NOMO-1 treated with DMSO at 0.1 percent for 48 hours (cell line): Measurements from ENCODE around the gene GSTA1.
"Not testable (repeated sequence)": the region's sequence is repeated elsewhere in the genome, so short reads cannot be mapped to it uniquely, and the experiment has no call there.

Experiments used
- DNase-seq: peaks from one replicate; lab custom pipeline; 2025; ENCODE audit not compliant: unreplicated experiment; lab: John Stamatoyannopoulos, UW

The GSTA1 gene

DNA sequence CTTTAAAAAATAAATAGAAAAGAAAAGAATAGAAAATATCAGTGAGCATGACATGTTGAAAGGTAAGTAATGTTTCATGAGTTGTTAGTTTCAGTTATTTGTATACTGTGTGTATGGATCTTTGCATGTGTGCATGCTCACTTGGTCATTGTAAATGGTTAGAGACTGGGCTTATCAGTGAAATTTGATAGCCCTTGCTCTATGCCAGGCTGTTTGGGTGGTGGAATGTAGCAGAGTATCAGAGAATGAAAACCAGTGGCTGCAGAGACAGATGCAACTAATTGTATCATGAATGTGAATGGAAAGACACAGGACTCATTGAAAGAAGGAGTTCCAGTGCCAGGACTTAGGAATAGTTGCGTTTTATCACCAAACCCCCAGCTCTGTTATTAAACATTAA, 44.5 kb downstream of the GSTA1 start:
- DNase-seq = no peak

DNA sequence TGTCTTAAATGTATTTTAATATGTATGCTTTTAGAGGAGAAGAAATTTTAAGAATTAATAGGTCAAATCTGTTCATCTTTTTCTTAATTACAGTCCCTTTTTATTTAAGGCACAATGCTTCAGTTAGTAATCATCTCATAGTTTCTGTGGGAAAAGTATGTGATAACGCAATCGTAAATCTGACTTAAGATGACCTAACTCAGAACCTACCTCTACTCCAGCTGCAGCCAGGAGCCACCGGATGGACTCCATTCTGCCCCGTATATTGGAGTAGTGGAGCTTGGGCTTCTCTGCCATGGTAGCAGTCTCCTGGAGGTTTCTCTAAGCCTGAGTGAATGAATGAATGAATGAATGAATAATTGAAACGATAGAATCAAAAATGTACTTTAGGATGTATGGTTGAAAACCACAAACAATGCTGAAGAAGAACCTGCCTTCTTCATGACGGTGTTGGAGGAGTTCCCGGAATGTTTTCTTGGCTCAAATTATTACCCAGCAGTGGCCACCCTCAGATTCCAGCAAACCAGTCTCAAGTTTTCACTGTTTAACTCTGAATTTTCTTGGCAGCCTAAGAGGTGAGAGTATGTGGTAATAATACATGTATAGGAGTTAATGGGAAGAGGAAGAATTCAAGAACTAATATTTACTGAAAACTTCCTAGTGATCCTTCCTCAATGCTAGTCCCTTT, 45.8 kb downstream of the GSTA1 start:
- not testable (repeated sequence) for DNase-seq

DNA sequence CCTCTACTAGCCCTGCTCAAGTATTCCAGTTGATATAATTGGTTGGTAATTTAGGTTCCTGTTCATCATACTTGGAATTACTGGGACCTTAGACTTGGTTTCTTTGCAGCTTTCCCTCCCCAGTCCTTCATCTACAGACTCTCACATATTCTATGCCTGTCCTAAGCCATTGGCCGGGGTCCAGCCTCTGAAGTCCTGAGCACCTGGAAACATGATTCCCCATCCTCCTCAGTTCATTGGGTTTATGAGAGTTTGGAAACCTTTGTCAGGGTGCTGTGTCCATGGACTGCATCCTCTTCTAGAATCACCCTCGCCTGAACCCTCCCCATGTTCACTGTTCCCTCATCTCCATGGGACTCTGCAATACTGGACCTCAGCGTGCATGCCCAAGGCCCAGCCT, 49.2 kb downstream of the GSTA1 start:
- no peak for DNase-seq

DNA sequence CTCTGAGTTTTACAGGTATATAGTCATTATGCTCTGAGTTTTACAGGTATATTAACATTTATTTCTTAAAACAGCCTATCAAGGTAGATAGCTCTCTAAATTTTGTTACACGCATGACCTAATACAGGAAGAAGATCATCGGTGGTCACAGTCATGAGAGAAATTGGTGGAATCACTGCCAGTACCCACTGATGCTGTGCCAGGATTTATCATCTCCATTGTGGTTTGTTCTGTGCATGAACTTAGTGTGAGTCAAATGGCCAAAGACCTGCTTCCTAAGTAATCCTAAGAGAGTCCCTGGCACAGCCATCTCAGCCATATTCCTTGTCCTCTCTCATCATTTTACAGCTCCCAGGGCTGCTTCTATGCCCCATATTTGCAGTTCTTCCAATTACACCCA, 50.5 kb downstream of the GSTA1 start:
- not testable (repeated sequence) for DNase-seq

DNA sequence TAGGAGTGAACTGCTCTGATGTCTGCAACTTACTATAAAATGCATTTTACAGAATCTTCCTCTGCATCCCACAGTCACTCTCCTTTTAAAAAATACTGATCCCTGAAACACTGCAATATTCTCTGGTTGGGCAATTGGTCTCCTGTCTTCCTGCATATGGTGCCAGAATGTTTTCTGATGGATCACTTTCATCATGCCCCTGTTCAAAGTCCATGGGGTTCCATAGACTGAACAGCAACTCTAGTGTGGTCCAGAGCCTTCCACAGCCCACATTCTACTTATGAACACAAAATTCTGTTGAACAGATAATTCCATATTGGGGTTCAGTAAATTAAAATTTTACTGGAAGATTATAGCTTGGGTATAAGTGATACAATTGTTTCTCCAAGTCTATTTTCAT, 51.3 kb downstream of the GSTA1 start:
- DNase-seq = no peak

DNA sequence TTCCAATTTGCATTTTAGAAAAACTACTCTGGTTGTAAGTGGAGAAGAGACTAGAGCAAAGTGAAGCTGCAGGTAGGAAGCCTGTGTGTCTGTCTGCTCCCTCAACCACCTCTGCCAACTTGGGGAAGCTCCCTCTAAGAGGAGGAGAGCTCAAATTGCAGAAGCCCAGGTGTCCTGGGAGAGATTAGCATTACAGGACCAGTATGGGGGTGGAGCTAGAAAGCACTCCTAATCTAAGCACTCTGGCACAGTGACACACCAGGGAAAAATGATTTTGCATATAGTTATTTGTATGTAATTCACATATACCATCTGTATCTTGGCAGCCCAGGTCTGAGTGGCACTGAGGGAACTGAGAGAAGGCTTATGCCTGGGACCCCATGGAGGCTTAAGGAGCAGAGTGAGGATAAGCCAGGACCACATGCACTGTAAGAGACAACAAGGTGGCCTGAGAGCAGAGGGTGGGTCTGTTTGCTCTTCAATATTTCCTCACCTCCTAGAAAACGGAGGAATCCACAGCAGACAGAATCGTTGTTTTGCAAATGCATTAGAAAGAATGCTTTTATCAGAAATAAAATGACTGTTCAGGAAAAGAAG, 54.0 kb downstream of the GSTA1 start:
- no peak for DNase-seq

DNA sequence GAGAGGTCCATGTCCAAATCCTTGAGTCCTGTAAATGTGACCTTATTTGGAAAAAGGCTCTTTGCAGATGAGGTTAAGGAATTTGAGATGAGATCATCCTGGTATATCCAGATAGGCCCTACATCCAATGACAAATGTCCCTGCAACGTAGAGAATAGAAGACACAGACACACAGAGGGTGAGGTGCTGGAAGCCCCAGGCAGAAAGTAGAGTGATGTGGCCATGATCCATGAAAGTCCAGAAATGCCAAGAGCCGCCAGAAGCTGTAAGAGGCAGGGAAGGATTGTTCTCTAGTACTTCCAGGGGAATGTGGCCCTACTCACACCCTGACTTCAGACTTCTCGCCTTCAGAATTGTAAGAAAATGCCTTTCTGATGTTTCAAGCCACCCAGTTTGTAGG, 56.3 kb downstream of the GSTA1 start:
- not testable (repeated sequence) for DNase-seq

DNA sequence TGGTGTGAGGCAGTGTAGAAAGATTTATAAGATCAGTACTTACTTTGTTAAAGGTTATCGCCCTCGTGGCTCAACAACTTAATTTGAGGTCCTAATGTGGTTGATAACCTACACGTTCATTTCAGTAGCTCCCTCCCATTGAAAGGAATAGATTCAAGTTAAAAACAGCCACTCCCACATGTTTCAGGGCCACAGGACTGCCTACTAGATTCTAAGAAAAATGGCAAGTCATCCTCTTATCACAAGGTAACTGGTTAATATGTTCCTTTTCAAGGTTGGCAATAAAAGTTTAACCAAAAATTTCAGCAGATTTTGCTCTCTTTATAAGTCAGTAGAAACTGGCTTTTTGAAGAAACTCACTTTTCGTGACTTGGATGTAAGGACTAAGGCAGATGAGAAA, 57.4 kb downstream of the GSTA1 start:
- no peak for DNase-seq

DNA sequence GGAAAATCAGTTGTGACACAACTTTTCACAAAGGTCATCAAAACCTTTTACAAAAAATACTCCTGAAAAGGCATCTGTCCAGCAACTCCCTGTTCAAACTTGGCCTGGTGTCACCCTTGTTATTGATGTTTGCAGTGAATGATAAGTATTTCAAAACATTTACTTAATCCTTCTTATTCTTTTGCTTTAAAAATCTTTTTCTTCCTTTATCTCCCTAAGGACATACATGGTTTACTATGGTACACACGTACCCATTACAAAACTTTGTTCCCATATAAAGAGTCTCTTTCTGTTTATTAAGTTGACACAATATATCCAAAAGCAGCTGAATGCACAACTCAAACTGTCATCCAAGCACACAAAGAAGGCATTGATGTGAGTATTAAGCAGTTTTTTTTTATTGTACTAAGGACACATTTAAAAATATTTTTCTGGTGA, 57.8 kb downstream of the GSTA1 start:
- DNase-seq = no peak

DNA sequence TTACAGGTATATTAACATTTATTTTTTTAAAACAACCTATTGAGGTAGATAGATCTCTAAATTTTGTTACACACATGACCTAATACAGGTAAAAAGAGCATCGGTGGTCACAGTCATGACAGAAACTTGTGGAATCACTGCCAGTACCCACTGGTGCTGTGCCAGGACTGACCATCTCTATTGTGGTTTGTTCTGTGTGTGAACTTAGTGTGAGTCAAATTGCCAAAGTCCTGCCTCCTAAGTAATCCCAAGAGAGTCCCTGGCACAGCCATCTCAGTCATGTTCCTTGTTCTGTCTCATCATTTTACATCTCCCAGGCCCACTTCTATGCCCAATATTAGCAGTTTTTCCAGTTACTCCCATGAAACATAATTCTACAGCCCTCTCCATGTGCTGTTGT, 61.7 kb downstream of the GSTA1 start:
- DNase-seq = no peak
